ENCODE results near the gene PRR23B.
"Not testable (repeated sequence)": the region's sequence is repeated elsewhere in the genome, so short reads cannot be mapped to it uniquely, and the experiment has no call there.

Gene PRR23B

DNA sequence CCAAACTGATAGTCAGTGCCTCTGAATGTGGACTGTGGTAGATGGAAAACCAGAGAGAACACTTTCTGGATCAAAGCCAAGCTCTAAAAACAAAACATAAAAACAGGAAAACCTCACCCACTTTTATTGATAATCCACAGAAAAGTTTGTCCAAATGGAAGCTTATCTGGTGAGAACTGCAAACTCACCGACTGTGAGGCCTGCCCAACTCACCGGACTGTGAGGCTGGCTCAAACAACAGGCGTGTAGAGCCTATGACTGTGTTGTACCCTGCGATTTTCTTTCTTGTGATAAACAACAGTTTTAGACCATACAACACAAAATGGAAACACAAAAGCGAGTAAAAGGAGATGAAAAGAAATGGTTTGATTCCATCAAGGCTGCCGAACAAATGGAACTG is 16.8 kb upstream of the PRR23B start:
- Histone ChIP-seq H3K9me3 (no peaks in the 10 kb centered on the region), H3K27me3 (peaks cover 19% of the 10 kb centered on the region), H3K4me3 (ENCODE audit: low read depth in 1 of 2, low read length in 1 of 2) (no peak overlapping the region), H3K36me3 (no peaks in the 10 kb centered on the region), H3K4me1 (ENCODE audit: control insufficient read depth in 1 of 2, insufficient read depth in 1 of 2, low read depth in 1 of 2, low read length in 1 of 2) (no peaks in the 10 kb centered on the region), H3K27ac (no peak overlapping the region)
- TF ChIP-seq, protein P1, sequence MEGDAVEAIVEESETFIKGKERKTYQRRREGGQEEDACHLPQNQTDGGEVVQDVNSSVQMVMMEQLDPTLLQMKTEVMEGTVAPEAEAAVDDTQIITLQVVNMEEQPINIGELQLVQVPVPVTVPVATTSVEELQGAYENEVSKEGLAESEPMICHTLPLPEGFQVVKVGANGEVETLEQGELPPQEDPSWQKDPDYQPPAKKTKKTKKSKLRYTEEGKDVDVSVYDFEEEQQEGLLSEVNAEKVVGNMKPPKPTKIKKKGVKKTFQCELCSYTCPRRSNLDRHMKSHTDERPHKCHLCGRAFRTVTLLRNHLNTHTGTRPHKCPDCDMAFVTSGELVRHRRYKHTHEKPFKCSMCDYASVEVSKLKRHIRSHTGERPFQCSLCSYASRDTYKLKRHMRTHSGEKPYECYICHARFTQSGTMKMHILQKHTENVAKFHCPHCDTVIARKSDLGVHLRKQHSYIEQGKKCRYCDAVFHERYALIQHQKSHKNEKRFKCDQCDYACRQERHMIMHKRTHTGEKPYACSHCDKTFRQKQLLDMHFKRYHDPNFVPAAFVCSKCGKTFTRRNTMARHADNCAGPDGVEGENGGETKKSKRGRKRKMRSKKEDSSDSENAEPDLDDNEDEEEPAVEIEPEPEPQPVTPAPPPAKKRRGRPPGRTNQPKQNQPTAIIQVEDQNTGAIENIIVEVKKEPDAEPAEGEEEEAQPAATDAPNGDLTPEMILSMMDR (IDR thresholded peaks at IDR 0.05) = no peak

DNA sequence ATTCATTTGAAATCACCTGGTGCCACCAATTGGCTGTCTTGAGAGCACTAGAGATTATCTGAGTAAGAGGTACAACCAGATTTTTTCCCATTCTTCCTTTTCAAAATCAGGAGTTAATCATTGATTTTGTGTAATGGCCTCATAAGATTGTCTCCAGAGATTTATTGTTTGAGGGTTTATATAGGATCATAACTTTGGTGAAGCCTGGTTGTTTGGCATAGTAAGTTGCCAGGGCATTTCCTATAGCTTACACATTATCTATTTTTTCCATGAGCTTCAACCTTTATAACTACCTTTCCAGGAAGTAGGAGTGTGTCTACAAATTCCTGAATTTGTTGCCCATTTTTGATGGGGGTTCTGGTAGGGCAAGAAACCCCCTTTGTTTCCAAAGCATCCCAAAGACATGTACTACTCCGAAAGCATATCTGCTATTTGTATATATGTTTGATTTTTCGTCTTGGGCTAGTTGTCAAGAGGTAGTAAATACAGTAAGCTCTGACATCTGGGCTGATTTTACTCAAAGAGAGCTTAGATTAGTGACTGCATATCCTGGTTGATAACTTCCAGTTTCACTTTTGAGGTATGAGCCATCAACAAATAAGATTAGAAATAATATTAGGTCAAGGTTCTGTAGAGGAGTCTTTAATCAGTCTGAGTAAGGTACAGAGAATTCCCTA is 11.7 kb upstream of the PRR23B start:
- H3K36me3 ChIP-seq = no peaks in the 10 kb centered on the region
- no peaks in the 10 kb centered on the region for H3K9me3 ChIP-seq

DNA sequence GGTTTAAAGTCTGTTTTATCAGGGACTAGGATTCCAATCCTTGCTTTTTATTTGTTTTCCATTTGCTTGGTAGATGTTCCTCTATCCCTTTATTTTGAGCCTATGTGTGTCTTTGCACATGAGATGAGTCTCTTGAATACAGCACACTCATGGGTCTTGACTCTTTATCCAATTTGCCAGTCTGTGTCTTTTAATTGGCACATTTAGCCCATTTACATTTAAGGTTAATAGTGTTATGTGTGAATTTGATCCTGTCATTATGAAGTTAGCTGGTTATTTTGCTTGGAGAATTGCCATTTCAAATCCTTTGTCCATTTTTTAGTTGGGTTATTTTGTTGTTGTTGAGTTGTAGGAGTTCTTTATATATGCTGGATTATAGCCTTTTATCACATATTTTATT is 9.8 kb upstream of the PRR23B start:
- not testable (repeated sequence) for H3K4me3 ChIP-seq (ENCODE audit: low read depth in 1 of 2, low read length in 1 of 2); H3K27ac ChIP-seq; H3K36me3 ChIP-seq; H3K4me1 ChIP-seq (ENCODE audit: control insufficient read depth in 1 of 2, insufficient read depth in 1 of 2, low read depth in 1 of 2, low read length in 1 of 2); H3K27me3 ChIP-seq; H3K9me3 ChIP-seq

More for the DNA sequence above, 11.7 kb upstream of the PRR23B start:
- TF ChIP-seq, protein P1 (IDR thresholded peaks at IDR 0.05) = no peak
- Histone ChIP-seq H3K27me3 (no peaks in the 10 kb centered on the region), H3K4me1 (ENCODE audit: control insufficient read depth in 1 of 2, insufficient read depth in 1 of 2, low read depth in 1 of 2, low read length in 1 of 2) (no peaks in the 10 kb centered on the region), H3K4me3 (ENCODE audit: low read depth in 1 of 2, low read length in 1 of 2) (no peak overlapping the region), H3K27ac (no peak overlapping the region)

DNA sequence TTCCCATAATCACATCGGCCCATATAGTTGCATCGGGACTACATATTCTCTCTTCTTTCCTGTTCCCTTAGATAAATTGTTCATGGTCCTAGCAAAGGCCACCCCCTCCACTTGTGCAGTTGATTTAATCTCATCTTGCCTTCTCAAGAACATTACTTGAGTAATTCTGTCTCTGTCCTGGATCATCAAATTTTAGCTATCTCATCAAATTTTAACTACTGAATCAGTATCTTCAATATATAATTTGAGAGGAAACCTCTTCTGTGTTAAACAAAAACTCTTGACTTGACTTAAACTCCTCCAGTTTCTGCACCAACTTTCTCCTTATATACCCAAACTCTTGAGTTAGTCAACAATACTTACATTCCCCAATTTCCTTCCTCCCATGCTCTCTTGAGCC is 4.2 kb upstream of the PRR23B start:
- H3K27me3 ChIP-seq = peaks cover 11% of the 10 kb centered on the region
- H3K9me3 ChIP-seq = peaks cover 2% of the 10 kb centered on the region
- no peak overlapping the region for H3K4me3 ChIP-seq (ENCODE audit: low read depth in 1 of 2, low read length in 1 of 2)
- H3K36me3 ChIP-seq = no peaks in the 10 kb centered on the region
- TF ChIP-seq, protein P1 (IDR thresholded peaks at IDR 0.05) = no peak
- no peak overlapping the region for H3K27ac ChIP-seq
- H3K4me1 ChIP-seq (ENCODE audit: control insufficient read depth in 1 of 2, insufficient read depth in 1 of 2, low read depth in 1 of 2, low read length in 1 of 2) = no peaks in the 10 kb centered on the region

DNA sequence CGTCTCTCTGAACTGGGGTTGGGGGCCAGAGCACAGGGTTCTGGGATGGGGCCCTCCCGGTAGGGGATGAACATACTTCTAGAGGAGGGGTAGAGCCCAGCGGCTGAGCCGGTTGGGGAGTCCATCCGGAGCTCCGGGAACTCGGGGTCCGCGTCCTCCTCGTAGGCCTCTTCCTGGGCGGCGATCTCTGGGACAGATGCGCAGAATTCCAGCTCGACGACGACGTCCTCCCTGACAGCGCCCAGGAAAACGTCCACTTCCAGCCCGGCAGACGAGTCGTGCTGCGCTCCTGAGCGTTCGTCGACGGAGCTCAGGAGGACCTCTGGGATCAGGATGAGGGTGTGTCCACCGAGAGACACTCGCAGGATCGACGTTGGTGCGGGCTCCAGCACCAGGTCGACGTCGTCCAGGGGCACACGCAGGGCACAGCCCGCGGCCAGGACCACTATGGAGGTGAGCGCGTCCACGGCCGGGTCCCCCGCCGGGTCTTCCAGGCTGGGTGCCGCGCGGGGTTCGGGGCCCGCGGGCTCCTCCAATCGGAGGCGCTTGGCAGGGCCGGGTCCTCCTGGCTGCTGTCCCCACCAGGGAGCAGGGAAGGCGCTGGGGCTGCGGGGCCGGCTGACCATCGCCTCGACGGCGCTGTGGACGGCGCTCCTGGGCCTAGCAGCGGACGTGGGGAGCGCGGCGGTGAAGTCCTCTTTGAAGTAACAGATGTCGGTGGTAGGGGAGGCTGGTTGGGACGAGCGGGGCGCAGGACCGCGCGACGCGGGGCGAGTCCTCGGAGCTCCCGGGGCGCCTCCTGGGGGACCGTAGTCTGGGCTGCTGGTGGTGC is 474 bp downstream of the PRR23B start:
- no peak overlapping the region for H3K27ac ChIP-seq
- no peaks in the 10 kb centered on the region for H3K36me3 ChIP-seq
- H3K9me3 ChIP-seq = peaks cover 2% of the 10 kb centered on the region
- TF ChIP-seq, protein P1 (IDR thresholded peaks at IDR 0.05) = no peak
- H3K4me3 ChIP-seq (ENCODE audit: low read depth in 1 of 2, low read length in 1 of 2) = no peak overlapping the region
- no peaks in the 10 kb centered on the region for H3K4me1 ChIP-seq (ENCODE audit: control insufficient read depth in 1 of 2, insufficient read depth in 1 of 2, low read depth in 1 of 2, low read length in 1 of 2)
- peaks cover 21% of the 10 kb centered on the region for H3K27me3 ChIP-seq

DNA sequence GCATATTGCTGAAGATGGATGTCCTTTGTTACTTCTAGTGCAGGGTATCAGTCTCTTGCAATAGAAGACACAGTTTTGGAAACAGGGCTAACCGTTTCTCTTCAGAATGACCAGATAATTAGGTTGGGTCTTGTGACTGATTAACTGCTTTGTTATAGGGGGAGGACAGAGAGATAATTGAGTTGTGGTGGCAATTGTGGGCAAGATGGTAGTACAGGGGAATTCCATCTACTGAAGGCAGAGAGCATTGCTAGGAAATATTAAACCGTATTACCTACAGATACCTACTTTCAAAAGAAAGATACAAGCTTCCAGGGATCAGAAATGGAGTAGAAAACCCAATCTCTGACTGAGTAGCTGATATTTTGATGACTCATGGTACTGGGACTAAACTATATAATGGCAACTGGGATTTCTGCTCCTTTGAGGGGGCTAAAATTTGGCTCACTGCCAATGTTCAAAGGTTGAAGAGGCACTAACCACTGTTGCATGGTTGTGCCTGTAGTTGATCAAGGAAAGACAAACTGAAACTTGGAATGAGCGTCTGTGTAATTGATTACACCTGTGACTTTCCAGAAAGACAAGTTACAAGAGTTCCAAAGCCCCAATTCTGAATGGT is 4.2 kb downstream of the PRR23B start:
- Histone ChIP-seq H3K27ac (no peak overlapping the region), H3K4me1 (ENCODE audit: control insufficient read depth in 1 of 2, insufficient read depth in 1 of 2, low read depth in 1 of 2, low read length in 1 of 2) (no peaks in the 10 kb centered on the region), H3K4me3 (ENCODE audit: low read depth in 1 of 2, low read length in 1 of 2) (no peak overlapping the region), H3K36me3 (no peaks in the 10 kb centered on the region), H3K27me3 (peaks cover 21% of the 10 kb centered on the region), H3K9me3 (peaks cover 2% of the 10 kb centered on the region)
- TF ChIP-seq, protein P1 (IDR thresholded peaks at IDR 0.05) = no peak
